Measurements from ENCODE around the gene CUL3.
"Not testable (repeated sequence)": the region's sequence is repeated elsewhere in the genome, so short reads cannot be mapped to it uniquely, and the experiment has no call there.

- TF ChIP-seq POLR2A (IDR thresholded peaks at IDR 0.05; ENCODE audit: low read length); GATA1 (IDR thresholded peaks at IDR 0.05; ENCODE audit: low read depth, low read length): not testable (repeated sequence)
Measured at GRCh38 chr2:224522483-224522882, 62.7 kb downstream of the CUL3 start.

Measured in erythroblast (primary cell).